ENCODE measurements around the gene SMARCA5. TPM values are rescaled to one million over a fixed set of nuclear protein-coding genes. Genes with fewer than 3 reads are reported as not detected.

The SMARCA5 gene
- total RNA-seq, 1 experiment from 2014 or later = 41.0 TPM

Other genes starting within 250 kb of the SMARCA5 start
- 3.6 and 4.0 TPM in 2 replicates for gene GAB1, start 176.8 kb upstream of the SMARCA5 start, total RNA-seq (2014; rRNA removed; shearing (Covaris generic))
- gene FREM3, start 187.0 kb downstream of the SMARCA5 start, total RNA-seq (2014; rRNA removed; shearing (Covaris generic)) = not detected in 2 replicates

All from NCI-H460 (cell line).